Hepatocyte (in vitro differentiated cells): ENCODE results near the gene CNIH3. TPM values are rescaled to one million over a fixed set of nuclear protein-coding genes. Genes with fewer than 3 reads are reported as not detected.

Experiments used
- DNase-seq: peaks from one replicate; pipeline ENCODE4 v3.0.0-alpha.2; 2016; ENCODE audit warnings: low spot score
- H2AFZ ChIP-seq: fragments of 200-600 bp; sonication (generic); 2 replicates; pipeline ENCODE4 v1.6.0; 2016; ENCODE audit warnings: antibody characterized with exemption, mild to moderate bottlenecking
- H3K27ac ChIP-seq: fragments of 200-600 bp; sonication (generic); 2 replicates; pipeline ENCODE4 v1.5.1; 2016; ENCODE audit warnings: mild to moderate bottlenecking
- H3K27me3 ChIP-seq: fragments of 200-600 bp; sonication (generic); 2 replicates; pipeline ENCODE4 v1.6.1; 2016
- H3K36me3 ChIP-seq: fragments of 200-600 bp; sonication (generic); replicated peaks from 2 replicates; pipeline ENCODE4 v1.5.1; 2016; ENCODE audit warnings: low read depth; ENCODE audit not compliant: insufficient read depth
- H3K4me1 ChIP-seq: fragments of 200-600 bp; sonication (generic); 2 replicates; pipeline ENCODE4 v1.5.1; 2016; ENCODE audit warnings: mild to moderate bottlenecking, moderate library complexity; ENCODE audit not compliant: insufficient read depth
- H3K4me2 ChIP-seq: fragments of 200-600 bp; sonication (generic); 2 replicates; pipeline ENCODE4 v1.6.0; 2016
- H3K4me3 ChIP-seq: fragments of 200-600 bp; sonication (generic); 2 replicates; pipeline ENCODE4 v1.5.1; 2016; ENCODE audit warnings: mild to moderate bottlenecking
- H3K79me2 ChIP-seq: fragments of 200-600 bp; sonication (generic); 2 replicates; pipeline ENCODE4 v1.6.0; 2017; ENCODE audit warnings: mild to moderate bottlenecking
- H3K9me2 ChIP-seq: fragments of 200-600 bp; sonication (generic); replicated peaks from 2 replicates; pipeline ENCODE4 v1.6.0; 2017; ENCODE audit warnings: mild to moderate bottlenecking; ENCODE audit not compliant: insufficient read depth
- H3K9me3 ChIP-seq: fragments of 200-600 bp; sonication (generic); 2 replicates; pipeline ENCODE4 v1.5.1; 2016; ENCODE audit warnings: low read depth, mild to moderate bottlenecking
- H4K20me1 ChIP-seq: fragments of 200-600 bp; sonication (generic); 2 replicates; pipeline ENCODE4 v1.6.0; 2016; ENCODE audit warnings: mild to moderate bottlenecking; ENCODE audit not compliant: insufficient read depth, poor library complexity, severe bottlenecking
- EZH2 ChIP-seq: fragments of 200-600 bp; sonication (generic); IDR thresholded peaks from 2 replicates; pipeline ENCODE4 v1.6.1; 2016; ENCODE audit warnings: antibody characterized with exemption, mild to moderate bottlenecking, borderline replicate concordance
- EZH2phosphoT487 ChIP-seq: fragments of 200-600 bp; sonication (generic); IDR thresholded peaks from one replicate; pipeline ENCODE4 v1.6.1; 2018; ENCODE audit warnings: antibody characterized with exemption, mild to moderate bottlenecking, low read depth, moderate library complexity; ENCODE audit not compliant: unreplicated experiment, severe bottlenecking
- WGBS: methylation state at CpG from one replicate; pipeline ENCODE4 v1.1.6; 2016; ENCODE audit warnings: low lambda C conversion rate; ENCODE audit errors: missing lambda C conversion rate; 5-methylcytosine and 5-hydroxymethylcytosine counted together
- polyA plus RNA-seq: library from polyadenylated mRNA; unstranded; fragments of >200 nt; fragmentation: Nextera tagmentation; extraction: Ambion mirVana; gene quantifications from 2 replicates; pipeline ENCODE4 v1.2.1, GENCODE V29; 2016
- total RNA-seq: library from RNA; depleted of rRNA; stranded (reverse); fragments of >200 nt; gene quantifications from 2 replicates; pipeline ENCODE4 v1.2.3, GENCODE V29; 2014
- TF ChIP-seq, protein P1 (sequence below): fragments of 200-600 bp; sonication (generic); IDR thresholded peaks from 2 replicates; pipeline ENCODE4 v1.5.1; 2016; ENCODE audit warnings: antibody characterized with exemption, mild to moderate bottlenecking; ENCODE audit not compliant: poor library complexity

Gene CNIH3
- total and polyA plus RNA-seq, 2 experiments from 2014 or later, result 2.8 to 3.5 TPM

DNA sequence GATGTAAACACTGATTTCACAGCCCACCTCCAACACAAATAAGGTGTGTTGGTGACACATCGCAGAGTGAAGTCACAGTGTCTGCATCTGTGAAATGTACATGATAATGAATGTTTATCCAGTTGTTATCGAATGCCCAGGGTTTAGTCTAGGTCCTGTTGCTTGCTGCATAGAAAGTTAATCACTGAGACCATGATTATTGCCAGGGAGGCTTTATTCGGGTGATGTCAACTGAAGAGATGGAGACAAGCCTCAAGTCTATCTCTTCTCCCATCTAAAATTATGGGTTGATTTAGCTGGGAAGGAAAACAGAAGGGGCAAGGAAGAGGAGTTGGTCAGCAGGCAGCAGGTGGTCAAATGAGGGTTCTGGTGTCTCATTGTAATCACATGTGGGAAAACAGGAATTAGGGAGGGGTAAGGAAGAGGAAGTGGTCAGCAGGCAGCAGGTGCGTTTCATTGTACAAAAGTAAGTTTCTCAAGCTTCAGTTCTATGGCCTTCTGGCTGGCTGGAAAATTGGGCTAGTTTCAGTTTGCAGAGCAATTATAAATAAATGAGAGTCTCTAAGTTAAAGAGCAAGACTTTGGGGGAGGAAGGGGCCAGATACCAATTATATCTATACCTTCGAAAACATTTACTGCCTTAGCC lies 167.0 kb downstream of the CNIH3 start:
- Histone ChIP-seq H3K4me1 (peaks cover 7% of the 10 kb centered on the region), H3K27ac (no peak overlapping the region), H3K9me3 (no peaks in the 10 kb centered on the region), H3K36me3 (no peaks in the 10 kb centered on the region), H4K20me1 (no peaks in the 10 kb centered on the region), H2AFZ (no peak overlapping the region), H3K4me2 (no peak overlapping the region), H3K79me2 (no peaks in the 10 kb centered on the region), H3K27me3 (no peaks in the 10 kb centered on the region), H3K4me3 (no peak overlapping the region), H3K9me2 (no peaks in the 10 kb centered on the region)
- WGBS, result 61% methylated on average over 5 of the region's 5 CpGs
- TF ChIP-seq EZH2phosphoT487 (no peak), EZH2 (no peak)
- TF ChIP-seq, protein P1, sequence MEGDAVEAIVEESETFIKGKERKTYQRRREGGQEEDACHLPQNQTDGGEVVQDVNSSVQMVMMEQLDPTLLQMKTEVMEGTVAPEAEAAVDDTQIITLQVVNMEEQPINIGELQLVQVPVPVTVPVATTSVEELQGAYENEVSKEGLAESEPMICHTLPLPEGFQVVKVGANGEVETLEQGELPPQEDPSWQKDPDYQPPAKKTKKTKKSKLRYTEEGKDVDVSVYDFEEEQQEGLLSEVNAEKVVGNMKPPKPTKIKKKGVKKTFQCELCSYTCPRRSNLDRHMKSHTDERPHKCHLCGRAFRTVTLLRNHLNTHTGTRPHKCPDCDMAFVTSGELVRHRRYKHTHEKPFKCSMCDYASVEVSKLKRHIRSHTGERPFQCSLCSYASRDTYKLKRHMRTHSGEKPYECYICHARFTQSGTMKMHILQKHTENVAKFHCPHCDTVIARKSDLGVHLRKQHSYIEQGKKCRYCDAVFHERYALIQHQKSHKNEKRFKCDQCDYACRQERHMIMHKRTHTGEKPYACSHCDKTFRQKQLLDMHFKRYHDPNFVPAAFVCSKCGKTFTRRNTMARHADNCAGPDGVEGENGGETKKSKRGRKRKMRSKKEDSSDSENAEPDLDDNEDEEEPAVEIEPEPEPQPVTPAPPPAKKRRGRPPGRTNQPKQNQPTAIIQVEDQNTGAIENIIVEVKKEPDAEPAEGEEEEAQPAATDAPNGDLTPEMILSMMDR, result no peak
- no peak for DNase-seq

DNA sequence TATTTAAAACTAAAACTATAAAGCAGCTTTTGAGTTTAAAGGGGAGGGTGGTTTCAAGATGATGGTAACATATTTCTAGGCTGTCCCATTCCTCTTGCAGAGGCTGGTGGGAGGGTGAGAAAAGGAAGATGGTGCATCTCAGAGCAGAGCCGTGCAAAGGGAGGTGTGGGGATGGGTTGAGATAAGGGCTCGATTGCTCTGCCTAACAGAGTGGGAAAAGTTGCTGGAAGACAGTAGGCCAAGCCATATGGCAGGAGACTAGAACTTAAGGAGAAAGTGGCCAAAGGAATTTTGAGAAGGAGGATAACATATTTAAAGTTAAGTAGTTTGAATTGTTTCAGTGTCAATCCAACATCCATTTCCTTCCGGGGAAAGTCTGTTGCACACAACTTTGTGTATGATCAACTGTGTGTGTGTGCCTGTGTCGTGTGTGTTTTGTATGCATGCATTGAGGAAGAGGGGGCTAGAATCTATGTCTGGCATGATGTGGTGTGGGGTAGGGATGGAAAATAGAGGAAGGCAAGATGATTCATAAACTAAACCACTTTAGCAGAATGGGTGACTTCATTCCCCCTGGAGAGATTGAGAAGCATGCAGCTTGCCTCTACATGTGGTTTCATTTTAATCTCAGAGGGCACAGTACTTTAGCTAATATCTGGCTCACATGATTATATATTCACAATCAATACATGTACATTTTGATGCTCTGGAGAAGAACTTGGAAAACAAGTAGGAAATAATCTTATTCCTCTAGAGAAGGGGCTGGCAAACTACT lies 168.3 kb downstream of the CNIH3 start:
- Histone ChIP-seq H3K79me2 (no peaks in the 10 kb centered on the region), H3K9me3 (no peaks in the 10 kb centered on the region), H3K36me3 (no peaks in the 10 kb centered on the region), H3K4me2 (no peak overlapping the region), H3K27ac (no peak overlapping the region), H2AFZ (no peak overlapping the region), H3K4me1 (peaks cover 7% of the 10 kb centered on the region), H3K27me3 (no peaks in the 10 kb centered on the region), H4K20me1 (no peaks in the 10 kb centered on the region), H3K4me3 (no peak overlapping the region), H3K9me2 (no peaks in the 10 kb centered on the region)
- TF ChIP-seq, protein P1, result no peak
- TF ChIP-seq EZH2, result no peak
- TF ChIP-seq EZH2phosphoT487, result no peak
- no peak for DNase-seq
- 79% methylated on average over 4 of the region's 4 CpGs for WGBS

DNA sequence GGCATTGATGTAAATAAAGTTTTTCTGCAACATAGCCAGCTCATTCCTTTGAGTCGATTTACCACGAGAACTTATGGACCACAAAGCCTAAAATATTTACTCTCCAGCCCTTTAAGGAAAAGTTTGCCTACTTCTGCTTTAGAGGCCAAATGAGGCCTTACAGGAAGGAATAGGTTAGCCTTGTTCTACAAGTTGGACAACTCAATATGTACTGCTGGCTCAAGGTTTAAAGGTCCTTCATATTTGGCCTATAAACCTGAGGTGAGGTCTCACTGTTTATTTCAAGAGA lies 168.9 kb downstream of the CNIH3 start:
- Histone ChIP-seq H3K9me2 (no peaks in the 10 kb centered on the region), H3K27me3 (no peaks in the 10 kb centered on the region), H3K36me3 (no peaks in the 10 kb centered on the region), H3K4me3 (no peak overlapping the region), H3K4me1 (peaks cover 7% of the 10 kb centered on the region), H3K4me2 (no peak overlapping the region), H4K20me1 (no peaks in the 10 kb centered on the region), H3K27ac (no peak overlapping the region), H2AFZ (no peak overlapping the region), H3K9me3 (no peaks in the 10 kb centered on the region), H3K79me2 (no peaks in the 10 kb centered on the region)
- 87% methylated on average over 2 of the region's 2 CpGs for WGBS
- no peak for DNase-seq
- TF ChIP-seq EZH2 (no peak), EZH2phosphoT487 (no peak)
- TF ChIP-seq, protein P1, result no peak
